Measurements from ENCODE around the gene DUS1L.

DUS1L gene

GRCh38 chr17:82060614-82061013 lies 5.0 kb downstream of the DUS1L start:
- H3K4me3 ChIP-seq (ENCODE audit: low read depth, low read length), result no peak overlapping the region
- TF ChIP-seq, protein P1, sequence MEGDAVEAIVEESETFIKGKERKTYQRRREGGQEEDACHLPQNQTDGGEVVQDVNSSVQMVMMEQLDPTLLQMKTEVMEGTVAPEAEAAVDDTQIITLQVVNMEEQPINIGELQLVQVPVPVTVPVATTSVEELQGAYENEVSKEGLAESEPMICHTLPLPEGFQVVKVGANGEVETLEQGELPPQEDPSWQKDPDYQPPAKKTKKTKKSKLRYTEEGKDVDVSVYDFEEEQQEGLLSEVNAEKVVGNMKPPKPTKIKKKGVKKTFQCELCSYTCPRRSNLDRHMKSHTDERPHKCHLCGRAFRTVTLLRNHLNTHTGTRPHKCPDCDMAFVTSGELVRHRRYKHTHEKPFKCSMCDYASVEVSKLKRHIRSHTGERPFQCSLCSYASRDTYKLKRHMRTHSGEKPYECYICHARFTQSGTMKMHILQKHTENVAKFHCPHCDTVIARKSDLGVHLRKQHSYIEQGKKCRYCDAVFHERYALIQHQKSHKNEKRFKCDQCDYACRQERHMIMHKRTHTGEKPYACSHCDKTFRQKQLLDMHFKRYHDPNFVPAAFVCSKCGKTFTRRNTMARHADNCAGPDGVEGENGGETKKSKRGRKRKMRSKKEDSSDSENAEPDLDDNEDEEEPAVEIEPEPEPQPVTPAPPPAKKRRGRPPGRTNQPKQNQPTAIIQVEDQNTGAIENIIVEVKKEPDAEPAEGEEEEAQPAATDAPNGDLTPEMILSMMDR (IDR thresholded peaks at IDR 0.05; ENCODE audit: borderline replicate concordance, insufficient read depth, low read depth, low read length), result no peak

DNA sequence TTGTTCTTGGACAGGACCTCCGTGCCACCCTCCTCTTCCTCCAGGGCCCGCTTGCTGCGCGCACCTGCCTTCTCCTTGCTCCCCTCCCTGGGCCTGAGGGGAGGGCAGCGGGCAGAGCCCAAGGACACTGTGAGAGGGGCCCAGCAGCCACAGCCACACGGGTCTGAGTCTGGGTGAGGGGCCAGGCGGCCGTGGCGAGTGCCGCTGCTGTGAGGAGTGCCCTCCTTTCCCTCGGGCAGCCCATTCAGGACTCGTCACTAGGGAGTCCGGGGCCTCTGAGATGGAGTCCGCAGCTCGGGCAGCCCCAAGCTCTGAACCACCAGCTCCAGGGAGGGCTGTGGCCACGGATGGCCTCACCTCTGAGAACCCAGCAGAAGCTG lies 5.6 kb downstream of the DUS1L start:
- H3K4me3 ChIP-seq (ENCODE audit: low read depth, low read length), result no peak overlapping the region
- TF ChIP-seq, protein P1 (IDR thresholded peaks at IDR 0.05; ENCODE audit: borderline replicate concordance, insufficient read depth, low read depth, low read length), result no peak

DNA sequence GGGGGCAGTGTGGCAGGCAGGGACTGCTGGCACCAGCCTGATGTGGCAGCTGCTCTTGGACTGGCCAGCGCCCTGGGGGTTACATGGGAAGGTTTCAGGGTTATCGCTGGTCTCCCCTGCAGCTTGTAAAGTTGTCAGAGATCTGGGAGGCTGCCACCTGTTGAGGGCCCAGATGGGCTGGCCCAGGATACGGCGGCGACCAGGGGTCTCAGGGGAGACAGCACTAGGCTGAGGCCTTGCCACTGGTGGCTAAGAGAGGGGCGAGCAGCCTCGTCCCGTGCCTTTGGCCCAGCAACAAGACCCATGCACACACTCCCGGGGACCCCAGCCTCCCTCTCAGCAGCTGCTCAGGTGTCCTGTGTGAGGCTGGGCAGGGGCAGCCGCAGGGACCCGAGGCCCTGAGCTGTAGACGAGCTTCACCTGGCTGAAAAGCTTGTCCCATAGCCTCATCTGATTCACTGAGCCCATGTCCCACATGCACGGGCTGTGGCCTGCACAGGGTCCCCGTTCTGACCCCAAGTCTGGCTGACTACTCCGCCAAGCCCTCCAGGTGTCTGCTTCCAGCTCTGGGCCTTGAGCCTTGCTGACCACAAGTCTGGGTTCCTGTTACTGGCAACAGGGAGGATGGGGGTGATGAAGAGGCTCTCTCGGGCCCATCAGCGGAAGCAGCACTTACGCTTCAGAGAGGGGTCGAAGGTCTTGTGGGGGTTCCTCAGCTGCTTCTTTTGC lies 6.2 kb downstream of the DUS1L start:
- TF ChIP-seq, protein P1 (IDR thresholded peaks at IDR 0.05; ENCODE audit: borderline replicate concordance, insufficient read depth, low read depth, low read length), result no peak
- H3K4me3 ChIP-seq (ENCODE audit: low read depth, low read length), result no peak overlapping the region

DNA sequence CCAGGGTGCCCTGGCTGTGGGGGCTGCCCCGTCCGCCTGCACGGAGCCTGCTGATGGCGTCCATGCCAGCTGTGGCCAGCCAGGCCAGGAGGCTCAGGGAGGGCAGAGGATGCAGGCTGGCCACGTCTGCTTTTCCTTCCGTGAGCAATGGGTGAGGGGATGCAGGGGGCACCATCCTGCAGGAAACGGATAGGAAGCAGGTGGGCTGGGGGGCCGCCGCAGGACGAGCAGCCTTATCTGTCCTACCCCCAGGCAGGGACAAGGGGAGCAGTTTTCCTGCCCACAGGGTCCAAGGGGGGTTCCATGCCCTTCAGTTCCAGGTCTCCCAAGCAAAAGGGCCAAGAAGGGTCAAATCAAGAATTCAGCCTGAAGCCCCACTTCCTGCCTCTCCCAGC lies 6.8 kb downstream of the DUS1L start:
- no peak overlapping the region for H3K4me3 ChIP-seq (ENCODE audit: low read depth, low read length)
- TF ChIP-seq, protein P1 (IDR thresholded peaks at IDR 0.05; ENCODE audit: borderline replicate concordance, insufficient read depth, low read depth, low read length), result no peak

GRCh38 chr17:82058230-82058854 lies 7.3 kb downstream of the DUS1L start:
- no peak overlapping the region for H3K4me3 ChIP-seq (ENCODE audit: low read depth, low read length)

GRCh38 chr17:82056729-82057621 lies 8.6 kb downstream of the DUS1L start:
- TF ChIP-seq, protein P1 (IDR thresholded peaks at IDR 0.05; ENCODE audit: borderline replicate concordance, insufficient read depth, low read depth, low read length), result no peak
- no peak overlapping the region for H3K4me3 ChIP-seq (ENCODE audit: low read depth, low read length)

More at GRCh38 chr17:82058230-82058854, 7.3 kb downstream of the DUS1L start:
- TF ChIP-seq, protein P1 (IDR thresholded peaks at IDR 0.05; ENCODE audit: borderline replicate concordance, insufficient read depth, low read depth, low read length), result no peak

All from GM12875 (cell line).